Measurements from ENCODE around the gene CD300LG.

The CD300LG gene

DNA sequence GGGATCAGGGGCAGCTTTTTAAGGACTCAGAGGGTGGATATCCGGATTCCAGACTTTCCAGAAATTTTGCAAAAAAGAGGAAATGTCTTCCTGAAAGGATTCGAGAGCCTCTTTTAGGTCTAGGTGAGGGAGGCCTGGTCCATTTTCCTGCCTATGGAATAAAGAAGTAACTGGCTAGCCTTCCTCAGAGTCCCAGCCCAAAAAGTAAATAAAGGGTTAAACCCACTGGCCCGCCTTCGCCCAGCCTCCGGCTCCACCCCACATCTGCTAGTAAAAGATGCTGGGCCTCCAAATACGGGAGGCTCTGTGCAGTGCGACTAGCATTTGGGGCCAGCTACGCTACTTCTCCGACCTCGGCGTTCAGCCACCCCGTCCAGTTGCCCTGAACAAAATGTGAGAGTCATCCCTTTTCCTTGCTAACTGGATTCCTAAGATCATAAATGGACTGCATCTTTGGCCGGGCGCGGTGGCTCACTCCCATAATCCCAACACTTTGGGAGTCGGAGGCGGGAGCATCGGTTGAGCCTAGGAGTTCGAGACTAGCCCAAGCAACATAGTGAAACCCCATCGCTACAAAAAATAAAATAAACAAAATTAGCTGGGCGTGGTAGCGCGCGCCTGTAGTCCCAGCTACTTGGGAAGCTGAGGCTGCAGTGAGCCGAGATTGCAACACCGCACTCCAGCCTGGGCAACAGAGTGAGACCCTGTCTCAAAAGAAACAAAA, 61.2 kb downstream of the CD300LG start:
- peak; percentile 52 for DNase-seq

DNA sequence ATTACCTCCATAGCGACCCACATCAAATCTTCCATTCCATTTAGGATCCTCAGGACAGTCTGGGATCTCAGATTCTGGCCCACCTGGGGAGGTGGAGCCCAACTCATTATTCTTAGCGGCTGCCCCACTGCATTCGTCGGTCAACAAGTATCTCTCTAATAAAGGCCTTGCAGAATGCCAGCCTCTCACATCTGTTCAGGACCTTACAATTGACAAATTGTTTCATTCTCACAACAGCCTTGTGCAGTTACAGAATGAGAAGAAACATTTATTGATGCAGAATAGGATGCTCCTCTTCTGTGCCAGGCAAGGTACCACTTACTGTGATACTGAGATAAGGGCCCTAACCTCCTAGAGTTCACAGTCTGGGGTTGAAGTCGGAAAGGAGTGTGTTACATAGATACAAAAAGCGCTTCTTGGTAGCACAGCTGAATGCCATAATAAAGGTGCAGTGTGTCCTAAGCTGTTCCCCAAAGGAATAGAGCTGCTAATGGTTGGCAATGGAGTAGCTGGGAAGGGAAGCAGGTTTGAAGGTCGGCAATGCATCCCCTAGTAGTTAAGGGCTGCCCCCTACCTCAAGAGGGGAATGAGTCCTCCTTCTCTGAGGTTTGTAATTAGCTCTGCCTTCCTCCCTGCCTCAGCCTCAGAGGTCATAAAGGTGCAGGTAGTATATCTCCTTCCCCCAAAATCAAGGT, 62.7 kb downstream of the CD300LG start:
- no peak for DNase-seq

DNA sequence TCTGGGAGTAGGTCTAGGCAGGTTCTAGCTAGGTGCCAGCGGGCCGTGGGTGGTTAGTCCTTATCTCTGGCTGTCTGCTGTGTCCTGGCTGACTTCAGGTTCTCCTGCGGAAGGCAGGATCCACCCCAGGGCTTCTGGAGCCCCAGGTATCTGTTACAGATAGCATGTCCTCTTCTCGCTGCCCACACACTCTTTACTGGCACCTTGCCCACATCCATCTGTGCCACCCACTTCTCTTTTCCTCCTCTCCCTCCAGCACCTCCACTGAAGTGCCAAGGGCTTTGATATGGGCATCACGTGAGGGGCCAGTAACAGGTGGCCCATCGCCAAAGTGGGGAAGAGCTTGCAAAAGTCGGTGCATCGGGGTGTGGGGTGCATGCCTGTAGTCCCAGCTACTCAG, 64.9 kb downstream of the CD300LG start:
- DNase-seq: peak; percentile 44

DNA sequence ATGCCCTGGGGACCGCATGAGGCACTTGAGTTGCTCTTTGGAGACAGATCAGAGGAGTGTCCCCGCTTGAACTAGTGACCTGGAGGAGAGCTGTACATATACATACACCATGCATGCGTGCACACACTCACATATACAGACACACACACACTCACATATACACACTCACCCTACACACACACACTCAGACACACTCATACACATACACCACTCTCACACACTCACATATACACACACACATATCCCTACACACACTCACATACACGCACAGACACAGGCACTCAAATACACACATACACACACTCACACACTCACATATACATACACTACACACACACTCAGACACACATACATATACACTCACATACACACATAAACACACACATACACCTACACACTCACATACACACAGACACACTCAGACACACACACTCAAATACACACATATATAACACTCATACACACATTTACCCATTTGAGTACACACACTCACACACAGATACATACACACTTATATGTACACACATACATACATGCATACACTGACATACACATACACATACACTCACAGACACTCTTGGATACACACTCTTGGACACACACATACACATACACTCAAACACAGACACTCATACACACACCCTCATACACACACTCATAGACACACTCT, 65.8 kb downstream of the CD300LG start:
- DNase-seq: no peak

All from hematopoietic multipotent progenitor cell treated with erythropoietin and hydrocortisone succinate and interleukin-3 and kit ligand, for 8 days (in vitro differentiated cells).